ENCODE measurements around the gene C17orf100. TPM values are rescaled to one million over a fixed set of nuclear protein-coding genes. Genes with fewer than 3 reads are reported as not detected.
"Not testable (repeated sequence)": the region's sequence is repeated elsewhere in the genome, so short reads cannot be mapped to it uniquely, and the experiment has no call there.

C17orf100 gene
- total RNA-seq, 1 donor from 2014 or later: 1.7 TPM

DNA sequence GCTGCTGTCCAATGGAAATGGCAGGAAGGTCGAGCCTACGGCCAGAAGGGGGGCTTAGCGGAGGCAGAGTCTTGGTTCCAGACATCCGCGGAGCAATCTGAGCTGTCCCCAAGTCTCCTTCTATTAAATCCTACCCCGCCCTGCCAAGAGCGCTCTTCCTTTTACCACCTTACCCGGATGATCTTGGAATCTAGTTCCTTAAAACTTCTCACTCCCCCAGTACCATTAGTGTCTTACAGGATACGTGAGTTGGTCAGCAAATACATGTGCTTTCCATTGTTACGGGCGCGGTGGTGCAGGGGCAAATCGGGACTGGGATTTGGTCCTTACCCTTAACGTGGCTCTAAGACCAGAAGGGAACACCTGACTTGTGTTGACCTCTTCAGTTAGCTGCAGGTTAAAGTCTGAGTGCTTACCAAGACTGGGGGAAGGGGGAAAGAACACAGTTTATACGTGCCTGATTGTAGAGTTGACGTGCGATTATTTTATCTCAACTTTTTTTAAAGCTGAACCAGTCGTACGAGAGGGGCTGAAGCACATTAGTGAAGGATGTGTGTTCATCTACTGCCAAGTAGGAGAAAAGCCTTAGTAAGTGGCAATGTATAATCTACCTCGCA lies 10.2 kb upstream of the C17orf100 start:
- ATAC-seq: no peak

DNA sequence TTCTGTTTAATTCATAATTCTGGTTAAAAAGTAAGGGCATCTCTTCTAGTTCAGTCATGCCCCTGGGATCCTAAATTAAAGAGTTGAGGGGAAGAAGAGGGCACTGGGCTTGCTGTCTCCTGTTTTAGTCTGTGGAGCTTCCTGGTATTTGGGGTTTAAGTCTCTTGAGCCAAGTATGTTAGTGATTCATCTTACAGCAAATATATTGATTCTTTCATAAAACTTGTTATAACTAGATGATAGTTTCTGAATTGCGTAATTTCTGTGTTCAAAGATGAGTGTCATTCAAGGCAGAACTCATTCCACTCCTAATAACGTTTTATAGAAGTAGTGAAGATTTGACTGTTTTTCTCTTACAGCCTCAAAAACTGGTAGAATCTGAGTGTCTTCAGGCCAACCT lies 9.0 kb upstream of the C17orf100 start:
- ATAC-seq: peak; percentile 15

DNA sequence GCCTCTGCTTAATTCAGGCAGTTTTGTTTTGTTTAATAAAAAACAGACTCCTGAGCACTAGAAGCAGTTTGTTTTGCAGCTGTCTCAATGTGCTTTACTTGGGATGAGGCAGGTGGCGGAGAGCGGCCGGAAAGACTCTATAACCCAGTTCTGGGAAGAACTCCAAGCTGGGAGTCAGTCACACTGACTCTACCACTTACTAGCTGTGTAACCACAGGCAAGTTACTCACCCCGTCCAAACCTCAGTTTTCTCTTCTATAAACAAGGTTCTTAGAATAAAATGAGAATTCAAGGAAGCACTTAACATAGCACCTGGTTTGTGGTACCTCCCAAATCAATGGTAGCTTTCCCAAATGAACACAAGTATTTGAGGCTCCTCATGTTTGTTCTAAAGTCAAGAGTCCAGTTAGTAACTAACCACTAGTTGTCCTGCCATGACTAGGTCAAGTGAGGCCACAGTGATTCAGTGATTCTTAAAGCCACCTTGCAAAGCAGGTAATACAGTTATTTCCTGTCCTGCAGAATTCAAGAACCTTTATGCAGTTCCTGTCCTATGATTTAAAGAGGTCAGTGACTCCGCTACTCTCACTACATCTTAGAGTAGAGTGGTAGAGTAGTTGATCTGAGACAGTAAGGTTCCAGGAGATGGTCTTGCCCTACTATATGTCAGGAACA lies 8.0 kb upstream of the C17orf100 start:
- peak; percentile 34 for ATAC-seq

DNA sequence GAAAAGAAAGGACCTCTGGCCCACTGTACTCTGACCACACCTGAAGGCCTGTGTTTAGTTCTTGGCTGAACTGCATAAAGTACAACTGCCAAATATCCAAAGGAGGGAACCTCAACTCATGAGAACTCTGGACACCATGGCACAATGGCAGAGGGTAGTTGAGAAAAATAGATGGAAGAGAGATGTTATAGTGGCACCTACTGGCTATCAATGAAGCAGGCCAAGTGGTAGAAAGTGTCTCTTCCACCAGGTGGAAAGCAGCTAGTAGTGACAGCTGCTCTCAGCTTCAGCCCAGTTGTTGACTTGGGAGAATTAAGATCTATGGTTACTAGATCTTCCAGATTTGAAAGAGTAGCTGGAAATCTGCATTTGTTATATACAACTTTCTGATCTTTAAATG lies 3.4 kb upstream of the C17orf100 start:
- ATAC-seq: no peak

DNA sequence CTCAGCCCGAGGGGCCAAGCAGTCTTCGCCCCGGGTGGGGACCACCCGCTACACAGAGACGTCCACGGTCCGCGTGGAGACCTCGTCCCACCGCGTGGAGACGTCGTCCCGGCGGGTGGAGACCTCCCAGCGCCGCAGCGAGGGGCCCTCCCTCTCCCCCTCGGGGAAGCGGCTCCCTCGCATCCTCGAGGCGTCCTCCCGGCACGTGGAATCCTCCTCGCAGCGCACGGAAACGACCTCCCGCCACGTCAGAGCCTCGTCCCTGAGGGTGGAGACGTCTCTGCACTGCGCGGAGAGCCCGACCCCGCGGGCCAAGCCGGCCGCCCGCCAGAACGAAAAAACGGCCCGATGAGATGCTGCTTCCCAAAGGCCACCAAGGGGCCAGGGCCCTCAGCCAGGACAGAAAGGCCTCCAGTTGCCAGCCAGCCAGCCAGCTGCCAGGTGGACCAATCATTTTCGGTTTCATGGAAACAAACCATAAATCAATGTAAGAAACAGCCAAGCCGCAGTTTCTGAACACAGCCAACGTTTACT lies 424 bp downstream of the C17orf100 start:
- peak; percentile 21 for ATAC-seq

DNA sequence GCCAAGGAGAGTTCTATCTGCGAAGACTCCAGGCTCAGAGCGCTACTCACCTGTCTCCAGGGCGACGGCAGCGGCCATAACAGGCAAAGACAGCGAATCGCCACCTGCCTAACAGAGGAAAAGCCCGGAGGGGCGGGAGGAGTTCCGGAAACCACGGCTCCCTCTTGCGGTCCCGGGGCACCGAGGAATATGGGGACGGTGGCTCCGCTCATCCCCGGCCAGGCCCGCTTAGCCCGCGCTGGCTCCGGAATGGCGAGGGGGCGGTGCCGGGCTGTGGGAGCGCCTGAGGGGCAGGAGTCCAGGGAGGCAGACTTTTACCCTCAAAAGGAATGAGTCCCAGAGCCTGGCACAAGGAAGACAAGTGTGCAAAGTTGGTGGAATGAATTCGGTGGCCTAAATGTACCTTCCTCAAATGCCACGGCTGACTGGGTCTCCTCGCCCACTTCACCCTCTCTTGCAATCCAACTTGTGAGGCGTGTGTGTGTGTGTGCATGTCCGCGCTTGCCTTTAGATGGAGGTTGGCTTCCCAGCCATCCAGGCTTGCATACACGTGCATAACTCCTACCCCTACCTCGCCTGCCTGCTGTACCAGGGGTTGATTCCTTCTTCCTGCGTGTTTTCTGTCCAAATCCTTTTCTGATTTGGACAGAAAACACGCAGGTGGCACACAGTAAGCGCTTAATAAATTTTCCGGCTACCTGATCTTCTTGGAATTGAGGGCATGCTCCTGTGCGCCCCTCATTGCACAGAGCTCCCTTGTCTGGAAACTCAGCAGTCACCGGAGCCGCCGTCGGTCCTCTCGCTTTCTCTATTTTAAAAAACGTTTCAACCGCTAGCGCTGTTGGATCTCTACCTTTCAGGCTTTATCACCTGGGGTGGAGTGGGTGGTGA lies 3.5 kb downstream of the C17orf100 start:
- ATAC-seq: peak; percentile 44

DNA sequence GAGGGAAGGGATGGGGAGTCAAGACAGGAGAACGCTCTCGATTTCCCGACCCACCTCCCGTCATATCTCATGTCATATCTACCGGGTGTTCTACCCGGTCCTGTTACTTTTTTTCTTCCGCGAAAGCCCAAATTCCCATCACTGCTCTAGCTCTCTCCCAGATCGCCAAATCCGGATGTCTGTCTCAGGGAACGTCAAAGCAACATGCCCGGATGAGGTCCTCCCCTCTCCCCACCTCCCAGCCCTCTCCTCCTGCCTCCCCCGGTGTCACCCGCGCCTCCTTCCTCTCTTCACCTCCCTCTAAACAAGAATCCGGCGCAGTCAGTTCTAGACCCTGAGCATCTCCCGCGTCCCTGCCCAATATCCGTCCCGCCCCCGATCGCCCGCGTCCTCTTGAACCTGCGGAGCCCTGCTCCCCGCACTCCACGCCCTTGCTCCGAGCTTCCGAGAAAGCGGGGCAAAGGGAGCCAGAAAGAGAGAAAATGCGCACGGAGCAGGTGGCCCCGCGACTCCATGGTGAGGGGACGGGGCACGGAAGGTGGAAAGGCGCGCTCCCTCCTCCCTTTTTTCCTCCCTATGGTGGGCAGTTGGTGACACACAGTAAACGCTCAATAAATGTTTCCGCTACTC lies 4.3 kb downstream of the C17orf100 start:
- ATAC-seq: not testable (repeated sequence)

DNA sequence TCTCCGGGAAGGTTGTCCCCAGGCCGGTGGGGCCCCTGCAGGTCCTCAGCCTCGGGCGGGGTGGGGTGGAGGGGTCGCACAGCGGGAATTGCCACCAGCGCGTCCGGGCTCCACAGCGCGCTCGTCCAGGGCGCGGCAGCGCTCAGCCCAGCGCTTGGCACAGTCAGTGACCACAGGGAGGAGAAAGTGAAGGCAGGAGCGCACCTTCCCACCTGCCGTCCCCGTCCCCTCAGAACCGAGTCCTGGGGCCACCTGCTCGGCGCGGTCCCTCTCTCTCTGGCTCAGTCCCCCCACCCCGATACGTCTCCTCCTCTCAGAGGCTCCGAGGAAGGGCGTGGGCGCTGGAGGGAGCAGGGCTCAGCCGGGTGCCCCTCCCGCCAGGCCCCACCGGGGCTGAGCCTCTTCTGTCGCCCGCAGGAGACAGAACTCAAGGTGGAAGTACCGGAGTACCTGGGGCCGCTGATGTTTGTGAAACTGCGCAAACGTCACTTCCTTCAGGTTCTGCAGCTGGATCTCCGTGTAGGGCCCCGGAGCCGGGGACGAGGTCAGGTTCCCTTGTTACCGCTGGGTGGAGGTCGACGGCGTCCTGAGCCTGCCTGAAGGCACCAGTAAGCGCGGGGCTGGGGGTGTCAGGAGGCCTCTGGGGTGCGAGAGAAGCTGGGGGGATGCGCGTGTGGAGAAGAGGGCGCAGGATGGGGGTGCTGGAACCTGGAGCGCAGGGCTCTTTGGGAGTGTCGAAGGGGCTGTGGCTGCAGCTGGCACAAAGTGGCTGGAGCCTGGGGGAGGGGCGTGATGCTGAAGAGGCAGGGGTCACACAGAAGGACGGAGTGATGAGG lies 5.5 kb downstream of the C17orf100 start:
- peak; percentile 17 for ATAC-seq

DNA sequence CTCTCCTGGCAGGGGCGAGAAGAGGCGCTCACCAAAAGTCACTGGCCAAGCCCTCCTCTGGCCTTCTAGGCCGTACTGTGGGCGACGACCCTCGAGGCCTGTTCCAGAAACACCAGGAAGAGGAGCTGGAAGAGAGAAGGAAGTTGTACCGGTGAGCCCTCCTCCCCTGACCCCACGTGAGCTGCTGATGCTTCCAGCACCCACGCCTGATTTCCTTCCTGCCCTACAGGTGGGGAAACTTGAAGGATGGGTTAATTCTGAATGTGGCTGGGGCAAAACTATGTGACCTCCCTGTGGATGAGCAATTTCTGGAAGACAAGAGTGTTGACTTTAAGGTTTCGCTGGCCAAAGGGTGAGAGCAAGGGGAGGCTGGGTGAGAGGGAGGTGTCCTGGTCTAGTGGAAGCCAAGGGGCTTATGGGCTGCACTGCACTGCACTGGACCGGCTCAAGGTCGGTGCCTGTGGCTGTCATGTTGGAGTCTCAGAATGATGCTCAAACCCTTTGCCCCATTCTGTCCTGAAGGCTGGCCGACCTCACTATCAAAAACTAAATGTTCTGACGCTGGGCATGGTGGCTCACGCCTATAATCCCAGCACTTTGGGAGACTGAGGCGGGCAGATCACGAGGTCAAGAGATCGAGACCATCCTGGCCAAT lies 6.2 kb downstream of the C17orf100 start:
- no peak for ATAC-seq

DNA sequence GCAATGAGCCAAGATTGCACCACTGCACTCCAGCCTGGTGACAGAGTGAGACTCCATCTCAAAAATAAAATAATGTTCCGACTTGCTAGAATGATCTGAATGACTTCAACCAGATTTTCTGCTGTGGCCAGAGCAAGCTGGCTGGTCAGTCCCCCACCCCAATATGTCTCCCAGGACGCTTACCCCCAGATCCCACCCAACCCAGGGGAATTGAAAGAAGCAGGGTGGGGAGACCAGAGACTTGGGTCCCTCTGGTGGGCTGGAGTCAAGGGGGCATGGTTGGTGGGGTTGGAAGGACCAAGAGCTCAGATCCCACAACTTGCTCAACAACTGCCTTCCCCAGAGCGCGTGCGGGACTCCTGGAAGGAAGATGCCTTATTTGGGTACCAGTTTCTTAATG lies 6.8 kb downstream of the C17orf100 start:
- ATAC-seq: not testable (repeated sequence)

DNA sequence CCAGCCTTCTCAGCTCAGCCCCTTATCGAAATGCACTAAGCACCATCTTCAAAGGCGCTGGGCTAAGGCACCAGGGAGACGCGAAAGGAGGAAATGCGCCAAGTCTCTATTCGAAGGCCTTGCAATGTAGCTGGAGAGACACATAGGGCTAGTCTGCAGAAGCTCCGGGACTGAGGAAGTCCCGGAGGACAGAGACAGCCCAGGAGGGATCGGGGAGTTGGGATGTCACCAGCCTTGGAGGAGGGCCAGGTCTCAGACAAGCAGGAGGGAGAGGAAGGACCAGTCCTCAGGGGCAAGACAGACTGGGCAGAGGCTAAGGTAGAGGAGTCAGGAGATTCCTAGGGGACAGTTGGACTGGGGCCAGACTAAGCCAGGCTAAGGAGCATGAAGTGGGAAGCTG lies 8.5 kb downstream of the C17orf100 start:
- no peak for ATAC-seq

DNA sequence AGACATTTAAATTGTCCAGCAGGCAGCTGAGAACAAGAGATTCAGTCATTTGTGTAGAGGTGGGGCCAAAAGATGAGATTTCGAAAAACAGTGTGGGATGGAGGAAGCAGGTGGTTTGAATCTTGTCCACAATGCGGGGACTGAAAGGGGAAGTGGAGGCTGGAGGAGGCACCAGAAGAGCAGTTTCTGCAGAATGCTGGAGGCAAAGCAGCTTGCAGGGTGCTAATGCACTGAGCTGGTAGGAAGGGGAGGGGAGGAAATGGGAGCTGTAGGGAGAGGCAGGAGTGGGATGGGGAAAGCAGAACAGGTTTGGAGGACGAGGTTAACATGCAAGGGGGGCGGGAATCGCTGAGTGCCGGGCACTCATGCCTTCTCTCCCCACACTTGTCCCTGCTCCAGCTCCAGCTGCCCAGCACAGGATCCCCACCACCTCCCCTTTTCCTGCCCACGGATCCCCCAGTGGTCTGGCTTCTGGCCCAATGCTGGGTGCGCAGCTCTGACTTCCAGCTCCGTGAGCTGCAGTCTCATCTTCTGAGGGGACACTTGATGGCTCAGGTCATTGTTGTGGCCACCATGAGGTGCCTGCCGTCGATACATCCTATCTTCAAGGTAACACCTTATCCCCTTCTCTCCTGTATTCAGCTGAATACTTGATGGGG lies 9.4 kb downstream of the C17orf100 start:
- no peak for ATAC-seq

DNA sequence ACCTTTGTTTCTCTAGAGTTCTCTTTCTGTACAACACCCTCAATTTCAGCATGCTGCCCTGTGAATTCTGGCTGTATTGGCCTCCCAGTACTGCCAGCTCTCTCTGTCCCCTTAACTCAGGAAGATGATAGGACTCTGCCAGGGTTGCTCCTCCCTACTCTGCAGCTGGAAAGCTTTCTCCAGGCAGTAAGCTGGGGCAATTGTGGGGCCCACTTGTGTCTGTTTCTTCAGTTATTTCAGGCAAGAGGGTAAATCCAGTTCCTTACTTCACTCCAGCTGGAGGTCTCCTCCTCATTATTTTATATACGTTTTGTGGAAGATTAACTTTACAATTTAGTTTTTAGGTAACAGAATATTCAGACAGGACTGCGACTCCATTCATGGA lies 9.9 kb downstream of the C17orf100 start:
- no peak for ATAC-seq

DNA sequence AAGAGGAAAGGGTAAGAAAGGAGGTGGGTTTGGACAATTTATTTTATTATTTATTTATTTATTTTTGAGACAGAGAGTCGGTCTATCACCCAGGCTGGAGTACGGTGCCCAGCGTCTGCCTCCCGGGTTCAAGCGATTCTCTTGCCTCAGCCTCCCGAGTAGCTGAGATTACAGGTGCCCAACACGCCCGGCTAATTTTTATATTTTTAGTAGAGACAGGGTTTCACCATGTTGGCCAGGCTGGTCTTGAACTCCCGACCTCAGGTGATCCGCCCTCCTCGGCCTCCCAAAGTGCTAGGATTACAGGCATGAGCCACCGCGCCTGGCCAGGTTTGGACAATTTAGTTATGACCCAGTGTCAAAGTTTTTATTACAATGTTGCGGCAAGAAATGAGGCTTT lies 11.6 kb downstream of the C17orf100 start:
- not testable (repeated sequence) for ATAC-seq

DNA sequence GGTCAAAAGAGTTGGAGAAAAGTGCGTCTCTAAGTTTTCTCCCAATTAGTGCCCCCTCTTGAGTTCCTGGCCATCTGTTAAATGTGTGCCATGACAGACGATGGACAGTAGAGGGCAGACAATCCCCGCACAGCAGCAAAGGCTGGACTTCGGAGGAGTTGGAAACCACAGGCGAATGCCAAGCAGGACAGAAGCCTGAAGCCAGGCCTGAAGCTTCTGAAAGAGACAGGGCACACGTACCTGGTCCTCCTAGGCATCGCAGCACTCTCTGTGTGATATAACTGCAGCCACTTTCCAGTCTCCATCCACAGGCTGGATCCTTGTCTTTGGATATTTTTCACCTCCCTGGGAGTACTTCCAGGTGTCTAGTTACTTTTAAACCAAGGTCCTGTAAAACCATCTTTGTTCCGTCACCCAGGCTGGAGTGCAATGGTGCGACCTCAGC lies 14.5 kb downstream of the C17orf100 start:
- peak; percentile 61 for ATAC-seq

DNA sequence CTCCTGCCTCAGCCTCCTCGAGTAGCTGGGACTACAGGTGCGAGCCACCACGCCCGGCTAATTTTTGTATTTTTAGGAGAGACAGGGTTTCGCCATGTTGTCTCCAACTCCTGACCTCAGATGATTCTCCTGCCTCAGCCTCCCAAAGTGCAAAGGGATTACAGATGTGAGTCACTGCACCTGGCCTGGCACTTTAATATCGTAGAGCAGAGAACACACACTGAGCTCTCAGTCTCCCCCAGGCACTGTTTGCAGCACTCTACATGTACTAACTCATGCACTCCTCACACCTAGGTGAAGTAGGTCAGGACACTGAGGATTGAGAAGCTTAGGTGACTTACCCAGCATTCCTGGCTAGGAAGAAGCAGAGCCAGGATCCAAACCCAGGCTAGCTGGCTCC lies 15.0 kb downstream of the C17orf100 start:
- ATAC-seq: peak; percentile 82

DNA sequence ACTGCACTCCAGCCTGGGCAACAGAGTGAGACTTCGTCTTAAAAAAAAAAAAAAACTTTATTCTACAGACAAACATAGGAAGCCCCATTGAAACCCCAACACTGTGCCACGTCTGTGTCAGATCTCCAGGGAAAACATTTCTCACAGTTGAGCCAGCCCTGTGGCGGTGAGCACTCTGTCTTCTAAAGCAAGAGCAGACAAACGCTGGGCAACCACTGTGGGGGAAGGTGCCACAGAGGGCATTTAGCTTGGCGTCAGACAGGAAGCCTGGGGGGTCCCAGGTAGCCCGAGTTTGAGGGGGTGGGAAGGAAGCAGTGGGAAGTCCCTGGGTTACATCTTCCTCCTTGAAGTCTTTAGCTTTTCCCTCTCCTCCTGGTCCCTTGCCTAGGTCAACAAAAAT lies 16.0 kb downstream of the C17orf100 start:
- ATAC-seq: no peak

DNA sequence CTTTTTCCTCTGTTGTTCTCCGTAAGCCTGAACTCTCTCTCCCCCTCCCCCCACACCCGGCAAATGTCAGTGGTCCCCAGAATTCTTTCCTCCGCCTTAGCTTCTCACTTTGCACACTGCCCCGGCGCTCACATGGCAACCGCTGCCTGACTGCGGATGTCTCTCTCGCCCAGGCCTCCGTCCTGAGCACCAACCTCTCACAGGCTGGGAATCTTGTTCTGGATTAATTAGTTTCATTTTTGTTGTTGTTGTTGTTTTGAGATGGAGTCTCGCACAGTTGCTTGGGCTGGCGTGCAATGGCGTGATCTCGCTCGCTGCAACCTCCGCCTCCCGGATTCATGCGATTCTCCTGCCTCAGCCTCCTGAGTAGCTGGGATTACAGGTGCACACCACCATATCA lies 16.7 kb downstream of the C17orf100 start:
- no peak for ATAC-seq

DNA sequence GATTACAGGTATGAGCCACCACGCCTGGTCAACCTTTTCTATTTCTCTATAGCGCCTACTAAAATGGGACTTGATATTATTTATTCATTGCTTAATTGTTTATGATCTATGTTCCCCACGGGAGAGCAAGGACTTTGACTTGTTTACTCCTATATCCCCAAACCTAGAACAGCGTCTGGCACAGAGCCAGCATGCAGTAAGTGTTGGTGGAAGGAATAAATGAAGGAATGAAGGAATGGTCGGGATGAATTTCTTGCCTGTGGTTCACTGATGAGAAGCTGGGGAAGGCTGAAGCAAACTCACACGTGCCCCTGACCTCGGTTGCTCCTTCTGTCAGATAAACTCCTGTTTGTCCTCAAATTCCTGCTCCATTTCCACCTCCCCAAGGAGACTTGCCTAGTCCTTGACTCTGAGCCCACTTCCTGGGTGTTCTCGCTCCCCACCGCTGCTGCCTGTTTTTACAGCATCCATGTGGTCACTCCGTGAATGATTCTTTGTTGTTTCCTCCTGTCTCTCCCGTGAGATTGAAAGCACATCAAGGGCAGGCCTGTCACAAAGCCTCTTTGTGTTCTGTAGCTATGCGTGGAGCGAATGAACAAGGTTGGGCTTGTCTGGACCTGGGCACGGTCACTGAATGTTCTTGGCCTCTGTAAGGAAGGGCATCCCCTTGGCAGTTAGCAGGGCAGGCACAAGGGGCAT lies 17.3 kb downstream of the C17orf100 start:
- ATAC-seq: peak; percentile 39
